ENCODE results near the gene TBC1D1. TPM values are rescaled to one million over a fixed set of nuclear protein-coding genes. Genes with fewer than 3 reads are reported as not detected.

The TBC1D1 gene
- total RNA-seq, 1 experiment from 2014 or later, result 36.0 TPM

GRCh38 chr4:37949636-37950426, 58.9 kb downstream of the TBC1D1 start:
- H3K36me3 Mint-ChIP-seq (ENCODE audit: insufficient read depth, unreplicated experiment), result no peaks in the 10 kb centered on the region
- ChIA-PET CTCF (no interaction called here), POLR2A (no interaction called here)
- H3K4me3 Mint-ChIP-seq (ENCODE audit: unreplicated experiment), result no peak overlapping the region
- H3K27me3 Mint-ChIP-seq (ENCODE audit: insufficient read depth, unreplicated experiment), result no peaks in the 10 kb centered on the region
- H3K4me1 Mint-ChIP-seq (ENCODE audit: insufficient read depth, unreplicated experiment), result peaks cover 5% of the 10 kb centered on the region
- H3K9me3 Mint-ChIP-seq (ENCODE audit: unreplicated experiment), result no peaks in the 10 kb centered on the region
- BruUV-seq (replicated peaks), result no TSS peak
- no peak for TF ChIP-seq CTCF (IDR thresholded peaks at IDR 0.05; ENCODE audit: unreplicated experiment)
- intact Hi-C loops (cut with micrococcal nuclease), result no loop called here
- no peak overlapping the region for H3K27ac Mint-ChIP-seq (ENCODE audit: low read depth, unreplicated experiment)
- DNase-seq (ENCODE audit: unreplicated experiment), result no peak

- TF ChIP-seq CTCF (IDR thresholded peaks at IDR 0.05; ENCODE audit: unreplicated experiment), result no peak
- Mint-ChIP-seq H3K27me3 (ENCODE audit: insufficient read depth, unreplicated experiment) (no peaks in the 10 kb centered on the region), H3K4me3 (ENCODE audit: unreplicated experiment) (no peak overlapping the region), H3K9me3 (ENCODE audit: unreplicated experiment) (no peaks in the 10 kb centered on the region), H3K36me3 (ENCODE audit: insufficient read depth, unreplicated experiment) (no peaks in the 10 kb centered on the region), H3K27ac (ENCODE audit: low read depth, unreplicated experiment) (no peak overlapping the region), H3K4me1 (ENCODE audit: insufficient read depth, unreplicated experiment) (peaks cover 5% of the 10 kb centered on the region)
- POLR2A ChIA-PET, result no interaction called here
- intact Hi-C loops (cut with micrococcal nuclease), result no loop called here
- no TSS peak for BruUV-seq (replicated peaks)
- no peak for DNase-seq (ENCODE audit: unreplicated experiment)
- CTCF ChIA-PET, result interaction anchor here (1.1 kb wide), 1 partner anchor 34 kb away, joined by 3 read pairs; no protein-coding TSS in a partner anchor
Observed at GRCh38 chr4:37951461-37952352, 60.8 kb downstream of the TBC1D1 start.

GRCh38 chr4:37953156-37953555, 62.3 kb downstream of the TBC1D1 start:
- ChIA-PET CTCF (no interaction called here), POLR2A (interaction anchor here (0.6 kb wide), 1 partner anchor 22 kb away, joined by 3 read pairs; no protein-coding TSS in a partner anchor)
- Mint-ChIP-seq H3K4me1 (ENCODE audit: insufficient read depth, unreplicated experiment) (peaks cover 5% of the 10 kb centered on the region), H3K36me3 (ENCODE audit: insufficient read depth, unreplicated experiment) (no peaks in the 10 kb centered on the region), H3K27ac (ENCODE audit: low read depth, unreplicated experiment) (no peak overlapping the region), H3K4me3 (ENCODE audit: unreplicated experiment) (no peak overlapping the region), H3K9me3 (ENCODE audit: unreplicated experiment) (no peaks in the 10 kb centered on the region), H3K27me3 (ENCODE audit: insufficient read depth, unreplicated experiment) (no peaks in the 10 kb centered on the region)
- TF ChIP-seq CTCF (IDR thresholded peaks at IDR 0.05; ENCODE audit: unreplicated experiment), result no peak
- no TSS peak for BruUV-seq (replicated peaks)
- no peak for DNase-seq (ENCODE audit: unreplicated experiment)
- intact Hi-C loops (cut with micrococcal nuclease), result no loop called here

- DNase-seq (ENCODE audit: unreplicated experiment), result no peak
- no TSS peak for BruUV-seq (replicated peaks)
- H3K36me3 Mint-ChIP-seq (ENCODE audit: insufficient read depth, unreplicated experiment), result no peaks in the 10 kb centered on the region
- no peaks in the 10 kb centered on the region for H3K27me3 Mint-ChIP-seq (ENCODE audit: insufficient read depth, unreplicated experiment)
- intact Hi-C loops (cut with micrococcal nuclease), result no loop called here
- peaks cover 5% of the 10 kb centered on the region for H3K4me1 Mint-ChIP-seq (ENCODE audit: insufficient read depth, unreplicated experiment)
- no peak overlapping the region for H3K4me3 Mint-ChIP-seq (ENCODE audit: unreplicated experiment)
- H3K9me3 Mint-ChIP-seq (ENCODE audit: unreplicated experiment), result no peaks in the 10 kb centered on the region
- CTCF ChIA-PET, result no interaction called here
- no peak for TF ChIP-seq CTCF (IDR thresholded peaks at IDR 0.05; ENCODE audit: unreplicated experiment)
- POLR2A ChIA-PET, result no interaction called here
- H3K27ac Mint-ChIP-seq (ENCODE audit: low read depth, unreplicated experiment), result no peak overlapping the region
Observed at GRCh38 chr4:37953620-37954293, 62.9 kb downstream of the TBC1D1 start.
